Endothelial cell of umbilical vein (primary cell): ENCODE data around the gene CCDC182. TPM values are rescaled to one million over a fixed set of nuclear protein-coding genes. Genes with fewer than 3 reads are reported as not detected.

Experiments
- BruUV-seq: library from RNA; stranded (reverse); fragments of 400-500 nt; replicated peaks from 2 replicates; lab custom pipeline; 2021; lab: Mats Ljungman, UMichigan
- CTCF ChIA-PET: fragments of 300-600, 350-600 bp; sonication (Branson Sonifier 250); formaldehyde crosslinking; loops from one replicate; lab custom pipeline; 2021; ENCODE audit warnings: antibody characterized with exemption, inconsistent platforms; lab: Charles Lee
- POLR2A ChIA-PET: fragments of 300-600, 350-600 bp; sonication (Branson Sonifier 250); formaldehyde crosslinking; loops from one replicate; lab custom pipeline; 2021; ENCODE audit warnings: antibody characterized with exemption, inconsistent platforms; lab: Charles Lee
- DNase-seq: peaks from one replicate; pipeline ENCODE4 v3.0.0-alpha.2; 2011; ENCODE audit warnings: low read depth, low spot score
- FAIRE-seq: peaks from 2 replicates; lab custom pipeline; 2011; peaks lifted over from hg19 to GRCh38; lab: Jason Lieb, UNC
- H2AFZ ChIP-seq: 2 replicates; pipeline ENCODE4 v1.6.0; 2012; ENCODE audit warnings: low read depth, low read length, control low read depth, inconsistent platforms
- H3K27ac ChIP-seq: 2 replicates; pipeline ENCODE4 v1.5.1; 2011; ENCODE audit warnings: low read depth, mild to moderate bottlenecking, control low read depth, low read length, moderate library complexity; ENCODE audit not compliant: insufficient read depth
- H3K27me3 ChIP-seq, 2 experiments: 2 replicates each; pipeline versions ENCODE4 v1.6.0 to v1.6.1; 2011; ENCODE audit warnings: low read length in 2 of 2, mixed read lengths in 1 of 2; ENCODE audit not compliant: control insufficient read depth in 2 of 2, insufficient read depth in 2 of 2
- H3K36me3 ChIP-seq, 2 experiments: 2 replicates in 1 of 2; 3 replicates in 1 of 2; pipeline ENCODE4 v1.5.1; 2011; ENCODE audit warnings: low read length in 2 of 2, mild to moderate bottlenecking in 1 of 2, moderate library complexity in 1 of 2; ENCODE audit not compliant: control insufficient read depth in 2 of 2, insufficient read depth in 2 of 2; ENCODE audit errors: extremely low read depth in 1 of 2
- H3K4me1 ChIP-seq: 3 replicates; pipeline ENCODE4 v1.5.1; 2011; ENCODE audit warnings: mild to moderate bottlenecking, low read length; ENCODE audit not compliant: control insufficient read depth, insufficient read depth; ENCODE audit errors: extremely low read depth
- H3K4me2 ChIP-seq: 2 replicates; pipeline ENCODE4 v1.6.1; 2011; ENCODE audit warnings: low read length, control low read depth, mixed read lengths; ENCODE audit not compliant: insufficient read depth
- H3K4me3 ChIP-seq, 3 experiments: fragments of 200-600 bp in 1 of 3; sonication (generic), shearing (Covaris generic) in 1 of 3; replicated peaks in 1 of 3; 2 replicates each; pipeline ENCODE4 v1.5.1; 2011 to 2016; ENCODE audit warnings: control low read depth in 3 of 3, low read length in 3 of 3, mild to moderate bottlenecking in 2 of 3, inconsistent platforms in 1 of 3, low read depth in 1 of 3, moderate library complexity in 1 of 3; ENCODE audit not compliant: insufficient read depth in 1 of 3
- H3K79me2 ChIP-seq: 2 replicates; pipeline ENCODE4 v1.6.0; 2012; ENCODE audit warnings: low read length, inconsistent platforms; ENCODE audit not compliant: control insufficient read depth, insufficient read depth
- H3K9ac ChIP-seq: replicated peaks from 2 replicates; pipeline ENCODE3; 2011; ENCODE audit warnings: low read length, control low read depth; ENCODE audit not compliant: insufficient read depth; ENCODE audit errors: extremely low read depth
- H3K9me1 ChIP-seq: replicated peaks from 3 replicates; pipeline ENCODE4 v1.6.0; 2011; ENCODE audit warnings: mild to moderate bottlenecking, low read length; ENCODE audit not compliant: control insufficient read depth, insufficient read depth; ENCODE audit errors: extremely low read depth
- H3K9me3 ChIP-seq: replicated peaks from 2 replicates; pipeline ENCODE4 v1.5.1; 2012; ENCODE audit warnings: low read length, inconsistent platforms; ENCODE audit not compliant: control insufficient read depth, insufficient read depth
- H4K20me1 ChIP-seq: replicated peaks from 2 replicates; pipeline ENCODE3; 2011; ENCODE audit warnings: mild to moderate bottlenecking, low read length; ENCODE audit not compliant: control insufficient read depth, insufficient read depth; ENCODE audit errors: extremely low read depth
- CTCF ChIP-seq, 2 donors: IDR thresholded peaks; 1 replicate in 1 of 2; 2 replicates in 1 of 2; pipeline ENCODE4 v1.5.1; 2011; ENCODE audit warnings: low read length in 2 of 2, mild to moderate bottlenecking in 2 of 2, moderate library complexity in 2 of 2, control low read depth in 1 of 2, inconsistent platforms in 1 of 2, low read depth in 1 of 2; ENCODE audit not compliant: insufficient read depth in 1 of 2; ENCODE audit errors: extremely low read depth in 1 of 2
- EZH2 ChIP-seq: IDR thresholded peaks from 2 replicates; pipeline ENCODE4 v1.6.1; 2012; ENCODE audit warnings: borderline replicate concordance, low read depth, mild to moderate bottlenecking, moderate library complexity, low read length, inconsistent platforms; ENCODE audit not compliant: severe bottlenecking
- FOS ChIP-seq: IDR thresholded peaks from 2 replicates; pipeline ENCODE4 v1.6.1; 2011; ENCODE audit warnings: mild to moderate bottlenecking, low read length, moderate library complexity, borderline replicate concordance; ENCODE audit not compliant: insufficient read depth
- GATA2 ChIP-seq: IDR thresholded peaks from 2 replicates; pipeline ENCODE4 v1.7.0; 2011; ENCODE audit warnings: low read depth, mild to moderate bottlenecking, moderate library complexity, mixed read lengths, low read length; ENCODE audit not compliant: insufficient read length, insufficient read depth
- JUN ChIP-seq: IDR thresholded peaks from 2 replicates; pipeline ENCODE4 v1.6.1; 2011; ENCODE audit warnings: borderline replicate concordance, low read depth; ENCODE audit not compliant: insufficient read length, insufficient read depth
- MAX ChIP-seq: IDR thresholded peaks from 2 replicates; pipeline ENCODE4 v1.6.1; 2011; ENCODE audit not compliant: insufficient read depth, insufficient read length
- MYC ChIP-seq: IDR thresholded peaks from one replicate; pipeline ENCODE4 v1.6.1; 2011; ENCODE audit warnings: mild to moderate bottlenecking, low read depth, low read length
- POLR2A ChIP-seq: IDR thresholded peaks from 2 replicates; pipeline ENCODE4 v1.6.1; 2012; ENCODE audit warnings: low read depth, mild to moderate bottlenecking, control low read depth, low read length
- POLR2AphosphoS5 ChIP-seq: IDR thresholded peaks from 2 replicates; pipeline ENCODE4 v1.6.1; 2012; ENCODE audit warnings: low read depth, mild to moderate bottlenecking, control low read depth, low read length, moderate library complexity; ENCODE audit not compliant: insufficient read depth
- dilution Hi-C: fragments of 300-500 bp; cut with MboI; formaldehyde crosslinking; loops from one replicate; pipeline ENCODE4 v1.15.0; 2019; ENCODE audit warnings: low sequenced_read_pairs; ENCODE audit not compliant: extremely low pct_ligation_motif_present
- intact Hi-C: fragments of 100-400 bp; cut with micrococcal nuclease; formaldehyde crosslinking; loops from one replicate; pipeline ENCODE4 v1.10.0; 2022
- polyA plus RNA-seq, 4 experiments: library from polyadenylated mRNA; depleted of rRNA in 3 of 4; stranded (reverse) in 3 of 4; unstranded in 1 of 4; fragments of >200 nt; gene quantifications; 2 replicates each; pipeline versions ENCODE4 v1.2.1 to v1.2.3, GENCODE V29; 2011 to 2012; ENCODE audit warnings: missing spikeins in 1 of 4
- total RNA-seq: library from RNA; stranded (reverse); gene quantifications from 2 replicates; pipeline ENCODE4 v1.2.3, GENCODE V29; 2021

The CCDC182 gene
- total and polyA plus RNA-seq, 2 donors (not counting 3 experiments of a cell fraction or from before 2014, with no cell fraction given), result not detected

GRCh38 chr17:57726213-57726790 lies 18.8 kb downstream of the CCDC182 start:
- Histone ChIP-seq H4K20me1 (no peaks in the 10 kb centered on the region), H3K36me3 (no peaks in the 10 kb centered on the region), H3K9me1 (no peaks in the 10 kb centered on the region), H3K27me3 (peaks cover 7 to 17% of the 10 kb centered on the region in 2 experiments), H3K9ac (no peak overlapping the region), H3K79me2 (no peaks in the 10 kb centered on the region), H3K4me3 (no peak overlapping the region), H2AFZ (no peak overlapping the region), H3K27ac (no peak overlapping the region), H3K9me3 (no peaks in the 10 kb centered on the region), H3K4me2 (no peak overlapping the region), H3K4me1 (no peaks in the 10 kb centered on the region)
- BruUV-seq, result no TSS peak
- no peak for DNase-seq
- no peak for FAIRE-seq
- no peak for TF ChIP-seq FOS
- TF ChIP-seq EZH2, result no peak
- TF ChIP-seq CTCF (IDR thresholded peaks at IDR 0.05; ENCODE audit: extremely low read depth in 1 of 2, insufficient read depth in 1 of 2, low read depth in 1 of 2, low read length in 2 of 2), result no peak
- TF ChIP-seq POLR2AphosphoS5, result no peak
- no peak for TF ChIP-seq GATA2
- no peak for TF ChIP-seq POLR2A
- TF ChIP-seq MYC, result no peak
- no peak for TF ChIP-seq MAX
- no peak for TF ChIP-seq JUN
- ChIA-PET CTCF (interaction anchor here (1.0 to 2.3 kb wide), 2 partner anchors 21 to 107 kb away, joined by 3 to 8 read pairs; no protein-coding TSS in a partner anchor), POLR2A (no interaction called here)
- dilution Hi-C loops (no loop called here), intact Hi-C loops (no loop called here)
